ENCODE measurements around the gene BTF3. TPM values are rescaled to one million over a fixed set of nuclear protein-coding genes. Genes with fewer than 3 reads are reported as not detected.

Gene BTF3
- total RNA-seq, 1 donor from 2014 or later: 347 TPM

GRCh38 chr5:73515232-73515631 lies 17.0 kb downstream of the BTF3 start:
- peaks cover 2% of the 10 kb centered on the region for H3K27me3 Mint-ChIP-seq (ENCODE audit: unreplicated experiment)
- no peaks in the 10 kb centered on the region for H3K4me1 Mint-ChIP-seq (ENCODE audit: low read depth, unreplicated experiment)
- no peak for DNase-seq
- H3K9me3 Mint-ChIP-seq (ENCODE audit: unreplicated experiment): no peaks in the 10 kb centered on the region
- no peaks in the 10 kb centered on the region for H3K36me3 Mint-ChIP-seq (ENCODE audit: unreplicated experiment)
- TF ChIP-seq, protein P1, sequence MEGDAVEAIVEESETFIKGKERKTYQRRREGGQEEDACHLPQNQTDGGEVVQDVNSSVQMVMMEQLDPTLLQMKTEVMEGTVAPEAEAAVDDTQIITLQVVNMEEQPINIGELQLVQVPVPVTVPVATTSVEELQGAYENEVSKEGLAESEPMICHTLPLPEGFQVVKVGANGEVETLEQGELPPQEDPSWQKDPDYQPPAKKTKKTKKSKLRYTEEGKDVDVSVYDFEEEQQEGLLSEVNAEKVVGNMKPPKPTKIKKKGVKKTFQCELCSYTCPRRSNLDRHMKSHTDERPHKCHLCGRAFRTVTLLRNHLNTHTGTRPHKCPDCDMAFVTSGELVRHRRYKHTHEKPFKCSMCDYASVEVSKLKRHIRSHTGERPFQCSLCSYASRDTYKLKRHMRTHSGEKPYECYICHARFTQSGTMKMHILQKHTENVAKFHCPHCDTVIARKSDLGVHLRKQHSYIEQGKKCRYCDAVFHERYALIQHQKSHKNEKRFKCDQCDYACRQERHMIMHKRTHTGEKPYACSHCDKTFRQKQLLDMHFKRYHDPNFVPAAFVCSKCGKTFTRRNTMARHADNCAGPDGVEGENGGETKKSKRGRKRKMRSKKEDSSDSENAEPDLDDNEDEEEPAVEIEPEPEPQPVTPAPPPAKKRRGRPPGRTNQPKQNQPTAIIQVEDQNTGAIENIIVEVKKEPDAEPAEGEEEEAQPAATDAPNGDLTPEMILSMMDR (IDR thresholded peaks at IDR 0.05; ENCODE audit: partially characterized antibody, unreplicated experiment): no peak
- H3K27ac Mint-ChIP-seq (ENCODE audit: unreplicated experiment): no peak overlapping the region
- H3K4me3 Mint-ChIP-seq (ENCODE audit: unreplicated experiment): no peak overlapping the region

DNA sequence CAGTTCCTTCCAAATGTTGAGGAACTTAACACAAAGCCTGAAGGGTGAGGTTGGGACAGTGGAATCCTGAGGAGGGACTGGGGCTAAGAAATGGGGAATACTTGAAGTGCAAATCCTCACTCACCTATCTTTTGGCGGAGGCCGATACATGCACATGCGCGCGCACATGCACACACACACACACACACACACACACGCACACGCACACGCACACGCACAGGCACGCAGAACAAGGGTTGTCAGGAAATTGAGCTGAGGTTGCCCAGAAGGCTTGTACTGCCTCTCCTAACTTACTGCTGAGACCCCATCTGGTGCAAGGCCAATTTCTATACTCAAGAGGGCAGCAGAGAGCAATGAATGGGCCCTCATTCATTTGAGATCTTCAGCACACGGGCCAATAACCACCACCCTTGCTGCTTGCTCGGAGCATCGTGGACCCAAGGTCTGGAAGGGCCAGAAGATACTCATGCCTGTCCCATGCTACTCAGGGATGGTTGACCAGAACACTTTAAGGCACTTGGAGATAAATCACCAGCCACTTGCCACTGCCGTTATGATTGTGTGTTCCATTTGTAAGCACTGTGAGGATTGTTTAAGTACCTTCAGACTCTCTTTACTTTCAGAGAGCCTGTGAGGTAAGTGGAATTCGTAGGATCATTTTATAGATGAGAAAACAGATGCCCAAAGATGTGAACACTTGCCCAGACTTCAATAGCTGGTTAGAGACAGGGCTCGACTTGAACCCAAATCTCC lies 21.5 kb downstream of the BTF3 start:
- Mint-ChIP-seq H3K36me3 (ENCODE audit: unreplicated experiment) (no peaks in the 10 kb centered on the region), H3K9me3 (ENCODE audit: unreplicated experiment) (no peaks in the 10 kb centered on the region), H3K27ac (ENCODE audit: unreplicated experiment) (no peak overlapping the region), H3K4me3 (ENCODE audit: unreplicated experiment) (no peak overlapping the region), H3K27me3 (ENCODE audit: unreplicated experiment) (peaks cover 5% of the 10 kb centered on the region), H3K4me1 (ENCODE audit: low read depth, unreplicated experiment) (no peaks in the 10 kb centered on the region)
- TF ChIP-seq, protein P1 (IDR thresholded peaks at IDR 0.05; ENCODE audit: partially characterized antibody, unreplicated experiment): peak; percentile 59
- peak; percentile 68 for DNase-seq

DNA sequence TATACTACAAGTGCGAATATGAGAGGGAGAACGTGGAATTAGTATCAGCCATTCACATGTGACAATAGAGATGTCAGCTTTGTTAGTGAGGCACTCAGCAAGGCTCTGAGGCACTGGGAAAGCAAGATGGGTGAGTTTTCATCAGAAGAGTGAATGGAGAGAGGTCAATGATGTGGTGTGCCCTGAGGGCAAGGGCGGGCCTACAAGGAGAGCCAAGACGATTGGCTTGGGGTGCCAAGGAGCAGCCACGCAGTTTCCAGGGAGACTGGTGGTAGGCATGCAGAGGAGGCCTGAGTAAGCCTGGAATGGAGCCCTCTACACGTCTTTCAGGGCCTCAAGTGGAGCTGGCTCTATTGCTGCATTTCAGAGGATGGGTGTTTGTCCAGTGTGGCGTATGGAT lies 24.7 kb downstream of the BTF3 start:
- peaks cover 3% of the 10 kb centered on the region for H3K27me3 Mint-ChIP-seq (ENCODE audit: unreplicated experiment)
- no peak for DNase-seq
- no peak overlapping the region for H3K27ac Mint-ChIP-seq (ENCODE audit: unreplicated experiment)
- no peaks in the 10 kb centered on the region for H3K4me1 Mint-ChIP-seq (ENCODE audit: low read depth, unreplicated experiment)
- H3K36me3 Mint-ChIP-seq (ENCODE audit: unreplicated experiment): no peaks in the 10 kb centered on the region
- H3K9me3 Mint-ChIP-seq (ENCODE audit: unreplicated experiment): no peaks in the 10 kb centered on the region
- TF ChIP-seq, protein P1 (IDR thresholded peaks at IDR 0.05; ENCODE audit: partially characterized antibody, unreplicated experiment): no peak
- no peak overlapping the region for H3K4me3 Mint-ChIP-seq (ENCODE audit: unreplicated experiment)

DNA sequence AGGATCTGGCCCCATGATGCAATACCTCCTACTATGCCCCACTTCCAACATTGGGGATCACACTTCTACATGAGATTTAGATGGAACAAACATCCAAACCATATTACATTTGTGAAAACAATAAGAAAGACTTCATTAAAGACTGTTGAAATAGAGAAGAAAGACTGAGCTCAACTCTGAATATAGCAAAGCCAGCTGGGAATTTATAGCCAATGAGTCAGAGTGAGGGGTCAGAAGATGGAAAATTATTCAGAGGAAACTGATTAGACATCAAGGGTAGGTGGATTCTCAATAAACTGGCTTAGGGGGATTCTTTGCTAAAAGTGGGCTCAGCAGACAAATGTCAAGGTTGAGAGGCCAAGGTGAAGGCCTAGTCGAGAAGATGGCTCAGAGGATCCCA lies 25.6 kb downstream of the BTF3 start:
- Mint-ChIP-seq H3K4me1 (ENCODE audit: low read depth, unreplicated experiment) (no peaks in the 10 kb centered on the region), H3K36me3 (ENCODE audit: unreplicated experiment) (no peaks in the 10 kb centered on the region), H3K27ac (ENCODE audit: unreplicated experiment) (no peak overlapping the region), H3K27me3 (ENCODE audit: unreplicated experiment) (peaks cover 3% of the 10 kb centered on the region), H3K4me3 (ENCODE audit: unreplicated experiment) (no peak overlapping the region), H3K9me3 (ENCODE audit: unreplicated experiment) (no peaks in the 10 kb centered on the region)
- TF ChIP-seq, protein P1 (IDR thresholded peaks at IDR 0.05; ENCODE audit: partially characterized antibody, unreplicated experiment): no peak
- no peak for DNase-seq

GRCh38 chr5:73525606-73526203 lies 27.5 kb downstream of the BTF3 start:
- TF ChIP-seq, protein P1 (IDR thresholded peaks at IDR 0.05; ENCODE audit: partially characterized antibody, unreplicated experiment): no peak
- no peak for DNase-seq
- H3K4me3 Mint-ChIP-seq (ENCODE audit: unreplicated experiment): no peak overlapping the region
- no peaks in the 10 kb centered on the region for H3K9me3 Mint-ChIP-seq (ENCODE audit: unreplicated experiment)
- H3K27ac Mint-ChIP-seq (ENCODE audit: unreplicated experiment): no peak overlapping the region
- no peaks in the 10 kb centered on the region for H3K4me1 Mint-ChIP-seq (ENCODE audit: low read depth, unreplicated experiment)
- no peaks in the 10 kb centered on the region for H3K36me3 Mint-ChIP-seq (ENCODE audit: unreplicated experiment)
- H3K27me3 Mint-ChIP-seq (ENCODE audit: unreplicated experiment): peaks cover 3% of the 10 kb centered on the region
